Endothelial cell of umbilical vein (primary cell): ENCODE measurements around the gene MYPN. TPM values are rescaled to one million over a fixed set of nuclear protein-coding genes. Genes with fewer than 3 reads are reported as not detected.

Experiments
- BruUV-seq: library from RNA; stranded (reverse); fragments of 400-500 nt; replicated peaks from 2 replicates; lab custom pipeline; 2021; lab: Mats Ljungman, UMichigan
- CTCF ChIA-PET: fragments of 300-600, 350-600 bp; sonication (Branson Sonifier 250); formaldehyde crosslinking; loops from one replicate; lab custom pipeline; 2021; ENCODE audit warnings: antibody characterized with exemption, inconsistent platforms; lab: Charles Lee
- POLR2A ChIA-PET: fragments of 300-600, 350-600 bp; sonication (Branson Sonifier 250); formaldehyde crosslinking; loops from one replicate; lab custom pipeline; 2021; ENCODE audit warnings: antibody characterized with exemption, inconsistent platforms; lab: Charles Lee
- DNase-seq: peaks from one replicate; pipeline ENCODE4 v3.0.0-alpha.2; 2011; ENCODE audit warnings: low read depth, low spot score
- FAIRE-seq: peaks from 2 replicates; lab custom pipeline; 2011; peaks lifted over from hg19 to GRCh38; lab: Jason Lieb, UNC
- H2AFZ ChIP-seq: 2 replicates; pipeline ENCODE4 v1.6.0; 2012; ENCODE audit warnings: low read depth, low read length, control low read depth, inconsistent platforms
- H3K27ac ChIP-seq: 2 replicates; pipeline ENCODE4 v1.5.1; 2011; ENCODE audit warnings: low read depth, mild to moderate bottlenecking, control low read depth, low read length, moderate library complexity; ENCODE audit not compliant: insufficient read depth
- H3K27me3 ChIP-seq, 2 experiments: 2 replicates each; pipeline versions ENCODE4 v1.6.0 to v1.6.1; 2011; ENCODE audit warnings: low read length in 2 of 2, mixed read lengths in 1 of 2; ENCODE audit not compliant: control insufficient read depth in 2 of 2, insufficient read depth in 2 of 2
- H3K36me3 ChIP-seq, 2 experiments: 2 replicates in 1 of 2; 3 replicates in 1 of 2; pipeline ENCODE4 v1.5.1; 2011; ENCODE audit warnings: low read length in 2 of 2, mild to moderate bottlenecking in 1 of 2, moderate library complexity in 1 of 2; ENCODE audit not compliant: control insufficient read depth in 2 of 2, insufficient read depth in 2 of 2; ENCODE audit errors: extremely low read depth in 1 of 2
- H3K4me1 ChIP-seq: 3 replicates; pipeline ENCODE4 v1.5.1; 2011; ENCODE audit warnings: mild to moderate bottlenecking, low read length; ENCODE audit not compliant: control insufficient read depth, insufficient read depth; ENCODE audit errors: extremely low read depth
- H3K4me2 ChIP-seq: 2 replicates; pipeline ENCODE4 v1.6.1; 2011; ENCODE audit warnings: low read length, control low read depth, mixed read lengths; ENCODE audit not compliant: insufficient read depth
- H3K4me3 ChIP-seq, 3 experiments: fragments of 200-600 bp in 1 of 3; sonication (generic), shearing (Covaris generic) in 1 of 3; replicated peaks in 1 of 3; 2 replicates each; pipeline ENCODE4 v1.5.1; 2011 to 2016; ENCODE audit warnings: control low read depth in 3 of 3, low read length in 3 of 3, mild to moderate bottlenecking in 2 of 3, inconsistent platforms in 1 of 3, low read depth in 1 of 3, moderate library complexity in 1 of 3; ENCODE audit not compliant: insufficient read depth in 1 of 3
- H3K79me2 ChIP-seq: 2 replicates; pipeline ENCODE4 v1.6.0; 2012; ENCODE audit warnings: low read length, inconsistent platforms; ENCODE audit not compliant: control insufficient read depth, insufficient read depth
- H3K9ac ChIP-seq: replicated peaks from 2 replicates; pipeline ENCODE3; 2011; ENCODE audit warnings: low read length, control low read depth; ENCODE audit not compliant: insufficient read depth; ENCODE audit errors: extremely low read depth
- H3K9me1 ChIP-seq: replicated peaks from 3 replicates; pipeline ENCODE4 v1.6.0; 2011; ENCODE audit warnings: mild to moderate bottlenecking, low read length; ENCODE audit not compliant: control insufficient read depth, insufficient read depth; ENCODE audit errors: extremely low read depth
- H3K9me3 ChIP-seq: replicated peaks from 2 replicates; pipeline ENCODE4 v1.5.1; 2012; ENCODE audit warnings: low read length, inconsistent platforms; ENCODE audit not compliant: control insufficient read depth, insufficient read depth
- H4K20me1 ChIP-seq: replicated peaks from 2 replicates; pipeline ENCODE3; 2011; ENCODE audit warnings: mild to moderate bottlenecking, low read length; ENCODE audit not compliant: control insufficient read depth, insufficient read depth; ENCODE audit errors: extremely low read depth
- CTCF ChIP-seq, 2 donors: IDR thresholded peaks; 1 replicate in 1 of 2; 2 replicates in 1 of 2; pipeline ENCODE4 v1.5.1; 2011; ENCODE audit warnings: low read length in 2 of 2, mild to moderate bottlenecking in 2 of 2, moderate library complexity in 2 of 2, control low read depth in 1 of 2, inconsistent platforms in 1 of 2, low read depth in 1 of 2; ENCODE audit not compliant: insufficient read depth in 1 of 2; ENCODE audit errors: extremely low read depth in 1 of 2
- EZH2 ChIP-seq: IDR thresholded peaks from 2 replicates; pipeline ENCODE4 v1.6.1; 2012; ENCODE audit warnings: borderline replicate concordance, low read depth, mild to moderate bottlenecking, moderate library complexity, low read length, inconsistent platforms; ENCODE audit not compliant: severe bottlenecking
- FOS ChIP-seq: IDR thresholded peaks from 2 replicates; pipeline ENCODE4 v1.6.1; 2011; ENCODE audit warnings: mild to moderate bottlenecking, low read length, moderate library complexity, borderline replicate concordance; ENCODE audit not compliant: insufficient read depth
- GATA2 ChIP-seq: IDR thresholded peaks from 2 replicates; pipeline ENCODE4 v1.7.0; 2011; ENCODE audit warnings: low read depth, mild to moderate bottlenecking, moderate library complexity, mixed read lengths, low read length; ENCODE audit not compliant: insufficient read length, insufficient read depth
- JUN ChIP-seq: IDR thresholded peaks from 2 replicates; pipeline ENCODE4 v1.6.1; 2011; ENCODE audit warnings: borderline replicate concordance, low read depth; ENCODE audit not compliant: insufficient read length, insufficient read depth
- MYC ChIP-seq: IDR thresholded peaks from one replicate; pipeline ENCODE4 v1.6.1; 2011; ENCODE audit warnings: mild to moderate bottlenecking, low read depth, low read length
- POLR2A ChIP-seq: IDR thresholded peaks from 2 replicates; pipeline ENCODE4 v1.6.1; 2012; ENCODE audit warnings: low read depth, mild to moderate bottlenecking, control low read depth, low read length
- POLR2AphosphoS5 ChIP-seq: IDR thresholded peaks from 2 replicates; pipeline ENCODE4 v1.6.1; 2012; ENCODE audit warnings: low read depth, mild to moderate bottlenecking, control low read depth, low read length, moderate library complexity; ENCODE audit not compliant: insufficient read depth
- dilution Hi-C: fragments of 300-500 bp; cut with MboI; formaldehyde crosslinking; loops from one replicate; pipeline ENCODE4 v1.15.0; 2019; ENCODE audit warnings: low sequenced_read_pairs; ENCODE audit not compliant: extremely low pct_ligation_motif_present
- intact Hi-C: fragments of 100-400 bp; cut with micrococcal nuclease; formaldehyde crosslinking; loops from one replicate; pipeline ENCODE4 v1.10.0; 2022
- polyA plus RNA-seq, 4 experiments: library from polyadenylated mRNA; depleted of rRNA in 3 of 4; stranded (reverse) in 3 of 4; unstranded in 1 of 4; fragments of >200 nt; gene quantifications; 2 replicates each; pipeline versions ENCODE4 v1.2.1 to v1.2.3, GENCODE V29; 2011 to 2012; ENCODE audit warnings: missing spikeins in 1 of 4
- total RNA-seq: library from RNA; stranded (reverse); gene quantifications from 2 replicates; pipeline ENCODE4 v1.2.3, GENCODE V29; 2021

The MYPN gene
- total and polyA plus RNA-seq, 2 donors (not counting 3 experiments of a cell fraction or from before 2014, with no cell fraction given): 0.01 TPM; not detected in 1

GRCh38 chr10:68196701-68197100, 87.4 kb downstream of the MYPN start:
- H3K79me2 ChIP-seq: no peaks in the 10 kb centered on the region
- no peak overlapping the region for H3K4me3 ChIP-seq
- H3K4me1 ChIP-seq: no peaks in the 10 kb centered on the region
- H3K4me2 ChIP-seq: no peak overlapping the region
- ChIA-PET CTCF (interaction anchor here (0.6 to 1.7 kb wide), 5 partner anchors 11 to 341 kb away, joined by 3 to 10 read pairs (median 4); no protein-coding TSS in a partner anchor), POLR2A (no interaction called here)
- intact Hi-C loops: no loop called here
- H3K9me3 ChIP-seq: no peaks in the 10 kb centered on the region
- DNase-seq (no peak), FAIRE-seq (no peak)
- H3K36me3 ChIP-seq: no peaks in the 10 kb centered on the region
- no peak overlapping the region for H2AFZ ChIP-seq
- no peaks in the 10 kb centered on the region for H3K9me1 ChIP-seq
- BruUV-seq: no TSS peak
- TF ChIP-seq GATA2: no peak
- TF ChIP-seq POLR2AphosphoS5: no peak
- H3K9ac ChIP-seq: no peak overlapping the region
- H3K27ac ChIP-seq: no peak overlapping the region
- H4K20me1 ChIP-seq: no peaks in the 10 kb centered on the region
- H3K27me3 ChIP-seq: peaks cover 2 to 3% of the 10 kb centered on the region in 2 experiments
- dilution Hi-C loops: no loop called here

GRCh38 chr10:68202960-68203353, 93.7 kb downstream of the MYPN start:
- H3K27ac ChIP-seq: no peak overlapping the region

More at GRCh38 chr10:68202960-68203353, 93.7 kb downstream of the MYPN start:
- dilution Hi-C loops (no loop called here), intact Hi-C loops (no loop called here)
- Histone ChIP-seq H3K4me1 (peaks cover 4% of the 10 kb centered on the region), H3K9ac (no peak overlapping the region), H4K20me1 (no peaks in the 10 kb centered on the region), H3K9me3 (no peaks in the 10 kb centered on the region), H3K9me1 (no peaks in the 10 kb centered on the region), H3K27me3 (no peaks in the 10 kb centered on the region), H3K79me2 (no peaks in the 10 kb centered on the region), H3K4me2 (peak overlapping the region; percentile 29), H3K36me3 (no peaks in the 10 kb centered on the region), H2AFZ (no peak overlapping the region), H3K4me3 (no peak overlapping the region)
- ChIA-PET POLR2A (interaction anchor here (0.7 kb wide), 1 partner anchor 148 kb away, joined by 3 read pairs; no protein-coding TSS in a partner anchor), CTCF (interaction anchor here (0.9 to 2.6 kb wide), 4 partner anchors 10 to 120 kb away, joined by 4 to 20 read pairs (median 9); no protein-coding TSS in a partner anchor)
- peak; percentile 95 for FAIRE-seq
- BruUV-seq: no TSS peak
- peak; percentile 8 for TF ChIP-seq JUN
- TF ChIP-seq MYC: no peak
- TF ChIP-seq EZH2: no peak
- TF ChIP-seq CTCF (IDR thresholded peaks at IDR 0.05; ENCODE audit: extremely low read depth in 1 of 2, insufficient read depth in 1 of 2, low read depth in 1 of 2, low read length in 2 of 2): no peak
- TF ChIP-seq POLR2A: no peak
- no peak for TF ChIP-seq GATA2
- peak; percentile 78 for TF ChIP-seq FOS
- peak; percentile 57 for DNase-seq
